Prostate gland (tissue), 2 donors: ENCODE measurements around the gene ONECUT1. TPM values are rescaled to one million over a fixed set of nuclear protein-coding genes. Genes with fewer than 3 reads are reported as not detected.
A peak's percentile ranks its signal among the peaks of the same experiment; 100 is the strongest.

Experiments used
- DNase-seq: peaks from one replicate; pipeline ENCODE4 v3.0.0-alpha.2; 2019; ENCODE audit warnings: low spot score
- H3K27ac ChIP-seq, 2 donors: fragments of 200-600 bp; sonication (generic); 2 replicates each; pipeline ENCODE4 v1.5.1; 2017 to 2019
- H3K27me3 ChIP-seq: fragments of 200-600 bp; sonication (generic); replicated peaks from 2 replicates; pipeline ENCODE4 v1.5.1; 2019; ENCODE audit not compliant: insufficient read depth
- H3K36me3 ChIP-seq, 2 donors: fragments of 200-600 bp; sonication (generic); 1 replicate in 1 of 2; 2 replicates in 1 of 2; pipeline versions ENCODE4 v1.5.1 to v1.8.1; 2017 to 2019
- H3K4me1 ChIP-seq: fragments of 200-600 bp; sonication (generic); replicated peaks from 2 replicates; pipeline ENCODE4 v1.5.1; 2019
- H3K4me3 ChIP-seq, 2 donors: fragments of 200-600 bp; sonication (generic); 2 replicates each; pipeline ENCODE4 v1.5.1; 2017 to 2019
- H3K9me3 ChIP-seq: fragments of 200-600 bp; sonication (generic); 2 replicates; pipeline ENCODE4 v1.5.1; 2017
- CTCF ChIP-seq, 4 experiments: fragments of 200-600 bp in 2 of 4; fragments of 450-650 bp in 2 of 4; sonication (generic) in 2 of 4; IDR thresholded peaks; 1 replicate in 3 of 4; 2 replicates in 1 of 4; pipeline ENCODE4 v1.5.1; 2016 to 2019; ENCODE audit warnings: antibody characterized with exemption in 4 of 4, mild to moderate bottlenecking in 2 of 4, moderate library complexity in 2 of 4
- POLR2A ChIP-seq: fragments of 450-650 bp; IDR thresholded peaks from one replicate; pipeline ENCODE4 v1.6.1; 2016; ENCODE audit warnings: antibody characterized with exemption, mild to moderate bottlenecking
- POLR2AphosphoS5 ChIP-seq: sonication (generic); formaldehyde crosslinking; IDR thresholded peaks from one replicate; pipeline ENCODE4 v1.6.1; 2017; ENCODE audit warnings: antibody characterized with exemption
- WGBS: methylation state at CpG from one replicate; pipeline ENCODE4 v1.1.5; 2018; 5-methylcytosine and 5-hydroxymethylcytosine counted together
- intact Hi-C: fragments of 100-400 bp; cut with DNase I; formaldehyde crosslinking; loops from one replicate; pipeline ENCODE4 v1.14.2; 2022
- total RNA-seq, 2 donors: library from RNA; depleted of rRNA; stranded (reverse); fragments of >200 nt; gene quantifications; one replicate each; pipeline ENCODE4 v1.1.0, GENCODE V29; 2016

Gene ONECUT1
- total RNA-seq, 2 donors from 2014 or later: 1.3 TPM; not detected in 1

- Histone ChIP-seq H3K27ac (no peak overlapping the region), H3K9me3 (no peaks in the 10 kb centered on the region), H3K27me3 (peaks cover 61% of the 10 kb centered on the region), H3K4me1 (peaks cover 5% of the 10 kb centered on the region), H3K4me3 (no peak overlapping the region), H3K36me3 (no peaks in the 10 kb centered on the region)
- DNase-seq: no peak
- TF ChIP-seq CTCF (IDR thresholded peaks at IDR 0.05) (no peak), POLR2A (no peak), POLR2AphosphoS5 (no peak)
- intact Hi-C loops: no loop called here
- 71% methylated on average over 4 of the region's 5 CpGs for WGBS
These were observed 1.6 kb upstream of the ONECUT1 start for GRCh38 chr15:52791776-52792175.

GRCh38 chr15:52790941-52791751 lies 1.0 kb upstream of the ONECUT1 start:
- H3K4me3 ChIP-seq: peak overlapping the region in 1 of 2 donors; percentile 31
- no peaks in the 10 kb centered on the region for H3K36me3 ChIP-seq
- intact Hi-C loops: no loop called here
- no peaks in the 10 kb centered on the region for H3K9me3 ChIP-seq
- DNase-seq: no peak
- H3K27ac ChIP-seq: no peak overlapping the region
- no peak for TF ChIP-seq POLR2AphosphoS5
- TF ChIP-seq CTCF (IDR thresholded peaks at IDR 0.05): no peak
- TF ChIP-seq POLR2A: no peak
- peaks cover 5% of the 10 kb centered on the region for H3K4me1 ChIP-seq
- 16% methylated on average over 50 of the region's 50 CpGs for WGBS
- H3K27me3 ChIP-seq: peaks cover 60% of the 10 kb centered on the region

DNA sequence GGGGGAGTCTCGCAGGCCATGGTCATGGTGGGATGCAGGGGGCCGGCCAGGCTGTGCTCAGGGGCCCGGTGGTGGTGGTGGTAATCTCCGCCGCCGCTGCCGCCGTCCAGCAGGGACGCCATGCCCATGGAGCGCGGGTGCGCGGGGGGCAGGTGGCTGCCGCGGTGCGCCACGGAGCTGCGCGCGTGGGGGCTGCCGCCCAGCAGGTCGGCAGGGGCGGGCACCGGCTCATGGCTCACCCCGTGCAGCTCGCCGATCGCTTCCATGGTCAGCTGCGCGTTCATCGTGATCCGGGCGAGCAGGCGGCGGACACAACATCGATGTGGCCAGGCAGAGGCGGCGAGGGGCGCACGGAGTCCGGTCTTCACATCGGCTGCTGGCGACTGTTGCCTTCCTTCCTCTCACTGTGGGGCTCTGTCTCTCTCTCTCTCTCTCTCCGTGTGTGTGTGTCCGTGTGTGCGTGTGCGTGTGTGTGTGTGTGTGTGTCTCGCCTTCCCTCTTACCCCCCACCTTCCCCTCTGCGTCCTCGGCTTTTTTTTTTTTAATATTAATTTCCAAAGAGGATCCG lies 451 bp downstream of the ONECUT1 start:
- no peak for TF ChIP-seq CTCF (IDR thresholded peaks at IDR 0.05)
- TF ChIP-seq POLR2AphosphoS5: no peak
- TF ChIP-seq POLR2A: no peak
- Histone ChIP-seq H3K36me3 (no peaks in the 10 kb centered on the region), H3K4me1 (peaks cover 5% of the 10 kb centered on the region), H3K4me3 (peak overlapping the region; percentile 21 to 31), H3K27me3 (peaks cover 60% of the 10 kb centered on the region), H3K27ac (no peak overlapping the region), H3K9me3 (no peaks in the 10 kb centered on the region)
- intact Hi-C loops: no loop called here
- DNase-seq: no peak
- WGBS: 1% methylated on average over 47 of the region's 51 CpGs

- H3K36me3 ChIP-seq: no peaks in the 10 kb centered on the region
- no peaks in the 10 kb centered on the region for H3K9me3 ChIP-seq
- H3K27ac ChIP-seq: no peak overlapping the region
- H3K4me3 ChIP-seq: no peak overlapping the region
- TF ChIP-seq POLR2A (no peak), POLR2AphosphoS5 (no peak), CTCF (IDR thresholded peaks at IDR 0.05) (no peak)
- WGBS: 5% methylated on average over 34 of the region's 37 CpGs
- peaks cover 62% of the 10 kb centered on the region for H3K27me3 ChIP-seq
- intact Hi-C loops: no loop called here
- H3K4me1 ChIP-seq: peaks cover 5% of the 10 kb centered on the region
- DNase-seq: no peak
These were observed 1.0 kb downstream of the ONECUT1 start for GRCh38 chr15:52789008-52789600.
